ENCODE measurements around the gene SLC6A20.

The SLC6A20 gene

DNA sequence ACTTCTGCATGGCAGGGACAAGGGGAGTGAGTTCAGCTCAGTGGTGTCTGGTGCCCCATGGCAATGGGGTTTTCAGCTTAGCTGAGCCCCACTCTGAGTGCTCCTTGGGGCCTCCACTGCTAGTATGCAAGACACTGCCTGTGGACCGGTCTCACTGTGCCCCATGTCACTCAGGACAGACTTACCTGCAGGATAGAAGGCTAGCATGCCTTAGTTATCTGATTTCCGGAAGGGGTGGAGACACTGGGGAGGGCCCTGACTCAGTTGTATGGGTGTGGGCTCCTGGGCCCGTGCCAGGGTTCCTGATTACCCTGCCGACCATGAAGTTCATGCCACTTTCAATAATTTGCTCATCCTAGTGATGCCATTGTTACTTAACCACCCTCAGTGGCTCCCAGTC, 4.3 kb upstream of the SLC6A20 start:
- no peak for FAIRE-seq

DNA sequence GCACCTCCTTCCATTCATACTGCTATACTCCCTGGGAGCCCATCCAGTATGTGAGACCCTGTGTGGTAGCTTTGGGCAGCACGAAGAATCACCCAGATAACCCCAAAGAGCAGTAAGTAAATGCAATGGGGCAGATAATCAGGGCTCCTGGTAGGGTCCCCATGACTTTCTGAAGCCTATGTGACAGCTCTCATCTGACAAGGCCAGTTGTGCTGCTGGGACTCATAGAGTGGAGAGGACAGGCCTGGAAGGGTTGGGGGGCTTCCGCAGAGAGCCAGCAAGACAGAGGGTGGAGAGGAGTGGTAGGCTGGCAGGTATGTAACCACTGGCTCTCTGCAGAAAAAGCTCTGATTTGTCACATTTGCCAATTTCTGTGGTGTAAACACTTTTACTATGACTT, 3.2 kb upstream of the SLC6A20 start:
- no peak for FAIRE-seq

DNA sequence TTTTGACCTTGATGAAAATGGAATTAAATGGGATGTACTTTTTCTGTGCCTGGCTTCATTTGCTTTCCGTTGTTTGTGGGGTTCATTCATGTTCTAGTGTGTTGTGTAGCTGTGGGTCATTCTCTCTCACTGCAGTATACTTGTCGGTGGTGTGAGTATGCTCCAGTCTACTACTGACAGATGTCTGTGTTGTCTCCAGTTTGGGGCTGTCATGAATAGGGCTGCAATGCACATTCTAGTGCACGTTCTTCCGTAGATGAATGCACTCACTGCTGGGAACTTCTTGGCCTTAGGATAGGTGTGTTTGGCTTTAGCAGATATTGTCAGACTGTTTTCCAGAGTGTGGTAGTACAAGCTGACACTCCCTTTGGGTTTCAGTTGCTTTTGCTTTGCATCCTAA, 1.7 kb upstream of the SLC6A20 start:
- FAIRE-seq = no peak

DNA sequence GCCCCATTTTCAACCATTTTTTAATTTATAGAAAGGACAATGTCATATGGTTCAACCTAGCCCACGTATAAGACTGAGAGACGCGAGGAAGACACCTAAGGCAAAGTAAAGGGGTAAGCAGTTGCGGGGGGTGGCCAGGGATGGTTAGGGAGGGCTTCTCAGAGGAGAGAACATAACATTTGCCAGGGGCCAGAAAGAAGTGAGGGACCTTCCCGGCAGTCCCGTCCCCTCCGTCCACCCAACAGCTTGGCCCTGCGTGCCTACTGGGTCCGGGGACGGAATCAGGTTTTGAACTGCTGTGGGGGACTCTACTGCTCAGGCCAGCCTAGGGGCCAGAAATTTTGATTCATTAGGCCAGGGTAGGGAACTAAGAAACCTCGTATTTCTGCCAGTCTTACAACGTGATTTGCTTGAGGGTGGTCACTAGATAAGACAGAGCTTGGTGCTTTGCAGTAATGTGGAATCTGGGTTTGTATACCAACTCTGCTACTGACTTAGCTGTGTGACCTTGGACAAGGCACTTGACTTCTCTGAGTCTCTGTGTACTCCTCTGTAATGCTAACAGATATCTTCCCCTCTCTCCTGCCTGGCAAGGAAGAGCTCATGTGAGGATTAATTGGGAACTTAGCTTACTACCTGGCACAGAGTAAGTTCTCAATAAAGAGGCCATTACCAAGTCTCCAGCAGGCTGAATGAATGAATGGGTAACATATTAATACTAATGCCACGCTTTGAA, 734 bp upstream of the SLC6A20 start:
- no peak for FAIRE-seq

DNA sequence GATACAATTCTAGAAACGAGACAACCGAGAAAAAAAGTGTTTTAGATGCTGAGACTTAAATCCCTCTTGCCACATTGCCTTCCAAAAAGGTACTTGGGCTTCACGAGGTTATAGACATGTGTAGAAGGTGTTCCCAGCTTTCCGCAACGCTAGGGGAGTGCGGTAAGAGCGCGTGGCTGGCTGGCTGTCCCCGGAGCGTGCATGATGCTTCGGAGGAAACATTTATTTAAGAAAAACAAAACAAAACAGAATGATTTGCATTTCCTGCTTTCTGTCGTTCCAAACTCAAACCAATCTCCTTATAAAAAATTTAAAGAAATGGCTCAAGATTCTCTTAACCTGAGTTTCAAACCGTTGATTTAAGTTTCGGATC, 841 bp downstream of the SLC6A20 start:
- no peak for FAIRE-seq

DNA sequence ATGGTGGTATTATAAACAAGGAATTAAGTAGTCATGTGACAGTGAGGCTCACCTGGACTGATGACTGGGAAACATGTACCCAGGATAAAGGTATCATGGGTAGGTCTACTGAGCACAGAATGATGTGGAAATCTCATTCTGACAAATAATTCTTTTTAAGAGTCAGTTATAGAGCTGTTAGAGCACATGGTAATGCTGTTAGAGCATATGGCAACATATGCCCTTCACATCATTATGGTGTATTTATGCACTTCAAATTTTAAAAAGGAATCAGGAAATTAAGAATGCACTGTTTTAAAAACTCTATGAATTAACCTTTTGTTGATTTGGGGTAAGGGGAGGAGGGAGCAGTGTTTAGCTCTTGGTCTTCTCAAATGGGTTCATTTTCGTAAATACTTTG, 1.7 kb downstream of the SLC6A20 start:
- FAIRE-seq = no peak

DNA sequence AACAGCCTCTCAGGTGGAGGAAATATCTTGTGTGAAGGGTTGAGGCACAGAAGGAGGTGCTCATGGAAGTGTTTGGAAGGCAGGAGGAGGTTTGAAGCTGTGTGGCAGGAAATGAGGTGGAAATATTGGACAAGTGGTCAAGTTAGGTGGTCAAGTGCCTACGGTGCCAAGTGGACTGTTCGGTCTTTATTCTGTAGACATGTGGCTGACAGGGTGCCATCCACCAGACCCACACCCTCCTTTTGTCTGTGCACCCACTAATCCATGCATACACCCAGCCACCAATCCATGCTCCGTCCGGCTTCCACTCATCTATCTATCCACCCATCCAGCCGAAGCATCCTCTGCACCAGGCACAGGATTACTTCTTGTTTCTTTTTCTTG, 2.2 kb downstream of the SLC6A20 start:
- FAIRE-seq = no peak

DNA sequence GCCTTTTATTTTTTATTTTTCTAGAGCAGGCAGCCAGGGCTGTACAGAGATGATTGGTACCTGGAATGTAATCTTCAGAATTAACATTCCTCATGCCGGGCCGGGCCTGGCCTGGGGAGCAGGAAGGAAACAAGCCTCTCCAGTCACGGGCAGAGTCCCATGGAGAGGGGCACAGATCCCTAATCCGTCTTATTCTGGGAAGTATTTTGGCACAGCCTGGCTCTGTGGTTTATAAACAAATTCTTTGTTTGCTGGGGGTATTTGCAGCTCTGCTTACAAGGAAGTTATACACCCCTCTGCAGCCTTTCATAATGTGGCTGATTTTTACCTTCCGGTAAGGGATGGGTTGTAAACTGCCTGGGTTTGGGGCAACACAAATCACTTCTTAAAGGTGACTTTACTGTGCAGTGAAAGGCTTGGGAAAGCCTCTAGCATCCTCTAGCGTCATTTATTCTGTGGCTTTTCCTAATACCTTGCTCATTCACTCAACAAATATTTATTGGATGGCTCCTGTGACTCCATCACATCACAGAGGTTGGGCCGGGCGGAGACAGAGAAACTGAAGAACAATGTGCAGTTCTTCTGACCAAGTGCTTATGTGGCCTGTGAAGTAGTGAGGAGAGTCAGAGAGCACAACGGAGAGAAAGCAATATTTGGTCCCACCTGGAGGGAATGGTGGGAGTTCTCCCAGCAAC, 2.7 kb downstream of the SLC6A20 start:
- FAIRE-seq = no peak

DNA sequence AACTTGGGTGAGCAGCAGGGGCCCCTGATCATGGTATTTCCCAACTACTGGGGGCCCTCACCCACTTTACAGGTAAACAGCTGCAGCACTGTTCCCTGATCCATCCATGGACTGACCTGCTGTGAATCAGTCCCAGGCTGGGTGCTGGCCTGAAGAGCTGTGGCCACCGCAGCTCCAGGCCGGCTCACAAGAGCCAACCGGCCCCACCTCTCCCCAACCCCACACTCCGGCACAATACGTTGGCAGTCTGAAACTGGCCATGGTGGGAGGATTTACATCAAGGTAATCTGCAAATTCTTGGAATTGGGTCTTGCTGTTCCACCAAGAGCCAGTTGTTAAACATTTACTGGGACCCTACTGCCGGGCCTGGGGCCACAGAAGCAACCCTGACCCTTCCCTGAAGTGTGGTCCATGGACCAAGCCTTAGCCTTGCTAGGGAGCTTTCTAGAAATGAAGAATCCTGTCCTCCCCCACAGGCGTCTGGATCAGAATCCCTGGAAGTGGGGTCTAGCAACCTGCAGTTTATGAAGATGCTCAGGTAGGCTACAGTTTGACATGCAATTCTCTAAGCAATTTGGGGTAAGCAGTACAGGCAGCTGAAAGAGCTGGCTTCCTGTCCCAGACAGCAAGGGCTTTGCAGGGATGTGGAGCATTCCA, 3.7 kb downstream of the SLC6A20 start:
- no peak for FAIRE-seq

DNA sequence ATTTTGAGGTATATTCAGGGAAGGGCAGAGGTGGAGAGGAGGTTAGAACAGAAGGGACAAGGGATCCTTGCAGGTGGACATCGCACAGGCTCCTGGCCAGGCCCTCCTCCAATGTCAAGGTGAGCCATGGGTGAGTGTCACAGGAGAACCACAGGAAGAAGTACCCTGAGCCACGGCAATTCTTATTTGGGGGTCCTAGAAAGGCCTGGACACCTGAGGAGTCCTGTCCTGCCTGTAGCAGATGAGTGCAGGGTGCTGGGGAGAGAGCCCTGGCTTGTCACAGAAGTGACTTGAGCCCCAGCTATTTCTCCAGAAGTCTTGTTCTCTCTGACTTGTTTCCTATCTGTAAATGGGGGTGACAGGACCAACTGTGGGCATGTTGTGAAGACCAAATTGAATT, 4.3 kb downstream of the SLC6A20 start:
- no peak for FAIRE-seq

DNA sequence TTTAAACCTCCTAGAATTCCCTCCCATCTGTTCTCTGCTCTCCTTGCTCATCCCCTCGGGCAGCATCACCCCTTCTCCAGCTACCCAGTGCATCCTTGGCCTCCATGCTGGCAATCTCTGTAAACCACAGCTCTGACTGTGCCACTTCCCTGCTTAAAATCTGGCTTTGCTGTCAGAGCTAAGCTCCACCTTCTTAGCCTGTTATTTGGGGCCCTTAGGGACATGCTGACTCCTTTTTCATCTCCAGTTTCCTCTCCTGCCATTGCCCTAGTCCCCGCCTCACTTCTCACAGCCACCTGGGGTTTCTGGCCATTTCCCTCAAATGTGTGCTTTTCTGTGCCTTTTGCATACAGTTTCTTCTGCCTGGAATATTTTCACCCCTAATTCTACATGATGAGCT, 5.7 kb downstream of the SLC6A20 start:
- FAIRE-seq = no peak

DNA sequence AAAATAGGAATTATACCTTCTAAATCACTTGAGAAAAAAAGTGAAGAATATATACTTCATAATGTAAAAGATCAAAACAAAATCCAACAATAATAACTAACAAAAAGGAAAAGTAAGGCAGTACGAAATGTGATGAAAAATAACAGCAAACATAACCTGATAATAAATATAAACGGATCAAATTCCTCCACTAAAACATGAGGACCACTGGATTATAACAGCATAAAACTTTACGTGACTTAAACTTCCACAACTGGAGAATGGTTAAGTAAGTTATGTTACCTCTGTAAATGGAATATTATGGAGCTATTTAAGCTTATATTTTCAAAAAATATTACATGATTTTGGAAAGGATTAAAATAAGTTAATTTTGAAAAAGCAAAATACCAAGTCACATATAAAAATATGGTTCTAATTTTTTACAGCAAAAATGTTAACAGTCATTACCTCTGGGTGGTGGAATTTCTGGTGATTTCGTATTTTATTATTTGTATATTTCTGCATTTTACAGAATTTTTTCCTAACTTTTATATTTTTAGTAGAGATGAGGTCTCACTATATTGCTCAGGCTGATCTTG, 7.0 kb downstream of the SLC6A20 start:
- no peak for FAIRE-seq

DNA sequence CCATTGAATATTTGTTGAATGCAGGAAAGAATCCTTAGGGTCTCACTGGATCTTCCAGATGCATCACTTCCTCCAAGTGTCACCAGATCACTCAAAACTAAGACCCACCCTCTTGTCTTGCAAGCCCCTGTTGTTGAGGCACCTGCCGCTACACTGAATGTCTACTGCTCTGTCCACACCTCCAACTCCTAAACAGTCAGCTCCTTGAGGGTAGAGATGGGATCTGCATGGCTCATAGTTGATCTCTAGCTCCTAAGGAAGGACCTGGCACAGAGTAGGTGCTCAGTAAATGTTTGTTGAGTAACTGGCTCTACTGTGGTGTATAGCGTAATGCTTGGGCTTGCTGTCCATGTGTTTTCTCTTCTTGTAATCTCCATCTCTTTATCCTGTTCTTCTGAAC, 8.8 kb downstream of the SLC6A20 start:
- FAIRE-seq = no peak

DNA sequence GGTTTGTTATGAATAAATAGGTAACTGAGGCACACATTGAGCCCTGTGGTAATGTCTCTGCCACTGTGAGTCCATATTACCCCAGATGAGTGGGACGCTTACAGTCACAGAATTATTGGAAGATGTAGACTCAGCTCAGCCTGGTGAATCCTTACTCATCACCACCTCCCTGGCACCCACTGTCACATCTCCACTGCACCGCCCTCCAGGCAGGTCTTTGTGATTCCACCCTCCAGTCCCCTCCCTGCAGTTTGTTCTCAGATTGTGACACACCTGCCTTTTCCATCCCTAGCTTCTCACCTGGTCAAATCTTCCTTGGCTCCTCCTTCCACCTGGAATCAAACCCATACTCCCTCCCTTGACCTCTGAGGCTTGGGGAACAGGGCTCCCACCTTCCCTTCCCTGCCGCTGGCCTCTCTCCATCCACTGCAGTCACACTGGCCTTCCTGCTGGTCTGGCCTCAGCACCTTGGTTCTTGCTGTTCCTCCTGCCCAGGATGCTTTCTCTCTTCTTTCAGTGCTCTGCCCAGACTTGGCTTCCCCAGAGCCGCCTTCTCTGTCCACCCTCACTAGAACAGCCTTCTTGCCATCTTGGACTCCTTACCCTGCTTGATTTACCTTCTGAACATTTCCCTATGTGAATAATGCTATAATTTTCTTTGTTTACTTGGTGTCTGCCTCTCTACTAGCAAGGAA, 9.4 kb downstream of the SLC6A20 start:
- FAIRE-seq = no peak

DNA sequence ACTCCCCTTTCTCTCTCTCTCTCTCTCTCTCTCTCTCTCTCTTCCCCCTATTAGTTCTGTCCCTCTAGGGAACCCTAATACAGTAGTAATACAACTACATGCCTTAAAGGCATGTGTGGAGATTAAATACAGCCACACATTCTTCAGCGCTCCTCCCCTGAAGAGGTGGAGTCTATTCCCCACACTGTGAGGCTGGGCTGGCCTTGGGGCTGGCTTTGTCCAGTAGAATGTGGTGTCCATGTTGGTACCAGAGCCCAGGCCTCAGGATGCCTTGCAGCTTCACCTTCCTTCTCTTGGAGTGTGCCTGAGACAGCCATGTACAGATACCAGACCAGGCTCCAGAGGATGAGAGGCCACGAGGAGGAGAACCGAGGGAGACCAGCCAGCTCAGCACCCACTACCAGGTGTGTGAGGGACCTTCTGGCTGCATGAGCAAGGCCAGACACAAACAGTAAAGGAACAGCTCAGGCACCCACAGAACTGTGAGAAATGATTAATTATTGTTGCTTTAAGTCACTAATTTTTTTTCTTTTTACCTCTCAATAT, 10.7 kb downstream of the SLC6A20 start:
- FAIRE-seq = no peak

DNA sequence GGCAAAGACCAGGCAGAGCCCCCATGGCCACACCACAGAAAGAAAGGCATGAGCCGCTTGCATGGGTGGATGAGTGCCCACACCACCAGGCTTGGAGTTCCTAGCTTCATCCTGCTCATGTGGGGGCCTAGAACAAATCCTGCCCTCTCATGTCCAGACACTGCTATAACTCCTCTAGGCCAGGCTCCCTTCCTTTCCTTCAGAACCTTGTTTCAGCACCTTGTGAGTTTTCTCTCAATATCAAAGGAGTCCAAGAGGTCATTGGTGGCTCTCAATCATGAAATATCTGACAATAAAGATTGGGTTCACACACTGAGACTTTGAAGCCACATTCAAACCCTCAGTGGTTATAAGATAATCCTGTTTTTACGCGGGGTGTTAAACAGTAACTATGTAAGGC, 12.7 kb downstream of the SLC6A20 start:
- FAIRE-seq = no peak

DNA sequence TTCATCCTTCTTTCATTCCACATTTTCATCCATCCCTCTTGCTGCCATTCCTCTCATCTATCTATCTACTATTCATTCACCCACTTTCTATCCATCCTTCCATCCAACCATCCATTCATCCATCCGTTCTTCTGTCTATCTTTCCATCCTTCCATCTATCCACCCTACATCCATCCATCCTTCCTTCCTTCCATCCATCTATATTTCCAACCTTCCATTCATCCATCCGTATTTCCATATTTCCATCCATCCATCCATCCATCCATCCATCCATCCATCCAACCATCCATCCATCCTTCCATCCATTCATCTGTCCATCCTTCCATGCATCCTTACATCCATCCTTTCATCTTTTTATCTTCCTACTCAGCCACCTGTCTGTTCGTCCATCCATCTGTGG, 14.0 kb downstream of the SLC6A20 start:
- FAIRE-seq = no peak

DNA sequence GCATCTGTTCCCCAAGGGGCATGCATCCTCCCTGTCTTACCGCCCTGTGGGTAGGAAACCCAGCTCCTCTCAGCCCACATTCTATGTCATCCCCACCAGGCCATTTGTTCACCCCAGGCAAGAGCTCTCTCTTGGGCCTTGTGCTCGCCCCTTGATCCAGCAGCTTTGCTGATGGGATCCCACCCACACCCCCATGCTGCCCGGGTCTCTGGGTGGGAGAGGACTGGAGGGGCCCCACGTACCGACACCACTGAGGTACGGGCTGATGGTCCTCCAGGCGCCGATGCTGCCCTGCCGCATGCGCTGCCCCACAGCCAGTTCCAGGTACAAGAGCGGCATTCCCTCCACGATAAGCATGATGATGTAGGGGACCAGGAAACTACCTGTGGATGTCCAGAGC, 14.5 kb downstream of the SLC6A20 start:
- FAIRE-seq = no peak

DNA sequence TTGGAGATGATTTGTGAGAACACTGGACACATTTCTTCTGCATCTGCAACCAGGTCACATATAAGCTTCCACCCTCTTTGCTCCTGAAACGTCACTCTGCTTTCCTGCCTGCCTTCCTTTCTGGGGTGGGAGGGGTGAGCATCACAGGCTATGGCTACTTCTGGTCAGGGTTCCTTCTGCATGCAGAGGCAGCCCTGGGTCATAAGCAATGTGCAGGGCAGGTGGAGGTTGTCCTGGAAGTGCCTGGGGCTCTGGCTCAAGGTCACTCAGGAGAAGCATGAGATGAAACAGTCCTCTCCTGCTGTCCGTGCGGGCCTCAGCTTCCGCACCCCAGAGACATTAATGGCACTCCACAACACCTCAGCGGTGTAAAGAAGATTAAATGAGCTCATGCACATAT, 15.1 kb downstream of the SLC6A20 start:
- FAIRE-seq = no peak

DNA sequence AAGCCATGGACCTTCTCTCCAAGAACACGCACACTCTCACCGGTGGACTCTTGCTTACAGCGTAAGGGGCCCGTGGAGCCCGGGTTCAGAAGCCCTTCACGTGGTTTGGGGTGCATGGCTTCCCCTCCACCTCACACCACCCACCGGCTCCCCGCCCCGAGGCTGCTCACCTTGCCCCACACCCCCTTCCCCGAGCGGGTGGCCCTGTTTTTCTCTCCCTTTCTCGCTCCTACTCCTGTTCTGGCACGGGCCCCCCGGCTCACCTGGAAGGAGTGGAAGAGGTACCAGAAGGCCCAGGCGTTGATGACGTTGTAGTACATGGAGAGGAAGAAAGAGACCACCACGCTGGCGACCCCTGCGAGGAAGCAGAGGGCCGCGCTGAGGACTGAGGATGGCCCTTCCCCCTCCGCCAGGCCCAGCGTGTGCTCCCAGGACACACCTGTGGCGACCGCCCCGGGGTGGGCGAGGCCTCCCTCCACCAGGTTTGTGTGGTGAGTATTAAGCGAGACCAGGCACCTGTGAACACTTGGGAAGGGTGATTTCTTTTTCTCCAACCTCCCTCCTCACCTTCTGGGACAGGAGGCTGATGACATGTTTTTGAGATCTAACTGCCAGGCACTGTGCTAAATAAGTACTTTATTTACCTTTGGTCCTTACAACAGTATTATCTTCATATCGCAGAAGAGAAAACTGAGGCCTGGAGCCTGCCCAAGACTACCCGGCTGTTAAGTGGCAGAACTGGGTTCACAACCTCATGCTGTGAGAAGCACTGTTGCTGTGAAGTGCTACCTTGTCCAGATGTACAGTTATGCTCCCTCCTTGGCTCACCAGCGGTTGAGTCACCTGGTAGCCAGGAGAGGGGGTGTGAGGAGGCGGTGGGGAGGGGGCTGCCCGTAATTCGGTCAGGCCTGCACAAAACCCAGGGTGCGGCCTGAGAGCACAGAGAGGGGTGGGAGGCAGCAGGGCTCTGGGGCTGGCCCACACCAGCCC, 16.3 kb downstream of the SLC6A20 start:
- FAIRE-seq = no peak

DNA sequence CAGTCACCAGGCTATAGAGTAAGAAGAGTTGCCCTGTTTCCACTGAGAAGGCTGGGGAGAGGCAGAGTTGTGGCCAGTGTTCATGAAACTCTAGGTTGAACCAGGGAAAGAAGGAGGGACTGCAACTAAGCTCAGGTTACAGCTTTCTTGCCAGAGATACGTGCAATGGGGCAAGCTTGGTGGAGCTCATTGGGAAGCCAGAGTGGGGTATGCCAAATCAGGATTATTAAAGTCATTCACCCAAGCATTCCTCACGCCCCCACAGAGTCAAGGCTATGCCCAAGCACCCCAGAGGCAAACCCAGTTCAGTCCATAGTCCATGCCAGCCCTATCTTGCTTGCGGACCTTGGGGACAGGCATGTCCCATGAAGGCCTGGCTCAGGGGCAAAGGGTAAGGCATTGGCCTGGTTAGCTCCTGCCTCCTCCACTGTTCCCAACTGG, 17.6 kb downstream of the SLC6A20 start:
- FAIRE-seq = no peak

All from islet of Langerhans (tissue), 1 donor.